ENCODE results near the gene PDCD1.

PDCD1 gene

DNA sequence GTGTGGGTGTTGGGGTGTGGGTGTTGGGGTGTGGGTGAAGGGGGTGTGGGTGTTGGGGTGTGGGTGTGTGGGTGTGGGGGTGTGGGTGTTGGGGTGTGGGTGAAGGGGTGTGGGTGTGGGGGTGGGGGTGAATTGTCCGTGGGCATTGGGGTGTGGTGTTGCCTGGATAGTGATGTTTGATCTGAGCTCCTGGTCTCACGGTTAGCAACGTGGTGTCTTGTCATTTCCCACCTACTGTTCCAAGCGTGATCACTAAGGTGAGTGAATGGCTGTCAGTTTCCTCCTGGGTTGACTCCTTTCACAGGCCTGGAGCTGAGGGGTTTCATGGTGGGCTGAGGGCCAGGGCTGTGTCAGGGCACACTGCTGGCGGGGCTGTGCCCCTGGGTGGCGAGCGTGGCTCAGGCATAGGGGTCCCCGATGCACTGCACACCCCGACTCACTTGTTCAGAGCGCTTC, 38.1 kb upstream of the PDCD1 start (continued):
- TF ChIP-seq ZNF324 (tag by site-specific recombination; IDR thresholded peaks at IDR 0.05) = no peak
- no peak for TF ChIP-seq ZNF10 (tag by site-specific recombination; IDR thresholded peaks at IDR 0.05)

DNA sequence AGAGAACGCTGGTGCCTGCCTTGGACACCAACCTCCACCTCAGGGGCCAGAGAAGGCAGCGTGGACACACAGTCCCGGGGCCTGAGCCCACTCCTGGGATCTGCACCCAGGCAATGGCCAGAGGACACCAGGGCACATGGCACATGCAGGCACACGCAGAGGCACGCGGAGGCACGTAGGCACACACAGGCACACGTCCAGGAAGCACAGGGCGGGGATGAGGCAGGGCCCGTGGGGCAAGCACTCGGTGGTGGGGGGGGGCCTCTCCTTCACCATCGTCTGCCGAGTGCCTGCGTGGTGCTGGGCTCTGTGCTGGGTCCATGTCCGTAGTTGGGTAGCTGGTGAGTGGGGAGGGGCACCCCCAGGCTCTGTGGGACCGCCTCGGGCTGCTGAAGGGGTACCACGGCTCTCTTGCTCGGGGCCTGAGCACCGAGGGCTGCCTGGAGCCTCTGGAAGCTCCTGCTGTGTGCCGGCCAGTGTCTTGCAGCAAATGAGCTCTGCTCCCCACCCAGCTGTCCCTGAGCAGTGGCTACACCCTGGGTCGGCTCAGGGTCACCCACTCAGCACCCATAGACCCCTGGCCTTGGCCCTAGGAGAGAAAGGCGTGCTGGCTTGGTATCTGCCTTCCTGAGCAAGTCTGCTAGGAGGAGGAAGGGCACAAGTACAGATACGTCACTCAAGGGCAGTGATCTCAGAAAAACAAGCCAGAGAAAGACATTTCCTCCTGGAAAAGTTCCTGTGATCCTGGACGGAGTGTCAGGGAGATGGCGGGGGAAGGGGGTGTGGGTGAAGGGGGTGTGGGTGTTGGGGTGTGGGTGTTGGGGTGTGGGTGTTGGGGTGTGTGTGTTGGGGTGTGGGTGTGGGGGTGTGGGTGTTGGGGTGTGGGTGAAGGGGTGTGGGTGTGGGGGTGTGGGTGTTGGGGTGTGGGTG, 37.3 kb upstream of the PDCD1 start:
- POLR2A ChIA-PET = no interaction called here
- Histone ChIP-seq H3K4me1 (ENCODE audit: control insufficient read depth, insufficient read depth, low read length) (peaks cover 5% of the 10 kb centered on the region; the same call in 1 of the 2 replicates), H3K4me3 (ENCODE audit: low read depth, low read length) (no peak overlapping the region), H3K36me3 (ENCODE audit: control insufficient read depth in 2 of 2, insufficient read depth in 1 of 2, low read length in 2 of 2) (no peaks in the 10 kb centered on the region), H3K27ac (ENCODE audit: extremely low read depth, low read depth, low read length) (no peak overlapping the region), H3K9me3 (ENCODE audit: control insufficient read depth, insufficient read depth, low read depth, low read length) (no peaks in the 10 kb centered on the region)
- CTCF ChIA-PET = no interaction called here
- TF ChIP-seq ZNF792 (tag by site-specific recombination; IDR thresholded peaks at IDR 0.05) = no peak
- TF ChIP-seq, protein P1, sequence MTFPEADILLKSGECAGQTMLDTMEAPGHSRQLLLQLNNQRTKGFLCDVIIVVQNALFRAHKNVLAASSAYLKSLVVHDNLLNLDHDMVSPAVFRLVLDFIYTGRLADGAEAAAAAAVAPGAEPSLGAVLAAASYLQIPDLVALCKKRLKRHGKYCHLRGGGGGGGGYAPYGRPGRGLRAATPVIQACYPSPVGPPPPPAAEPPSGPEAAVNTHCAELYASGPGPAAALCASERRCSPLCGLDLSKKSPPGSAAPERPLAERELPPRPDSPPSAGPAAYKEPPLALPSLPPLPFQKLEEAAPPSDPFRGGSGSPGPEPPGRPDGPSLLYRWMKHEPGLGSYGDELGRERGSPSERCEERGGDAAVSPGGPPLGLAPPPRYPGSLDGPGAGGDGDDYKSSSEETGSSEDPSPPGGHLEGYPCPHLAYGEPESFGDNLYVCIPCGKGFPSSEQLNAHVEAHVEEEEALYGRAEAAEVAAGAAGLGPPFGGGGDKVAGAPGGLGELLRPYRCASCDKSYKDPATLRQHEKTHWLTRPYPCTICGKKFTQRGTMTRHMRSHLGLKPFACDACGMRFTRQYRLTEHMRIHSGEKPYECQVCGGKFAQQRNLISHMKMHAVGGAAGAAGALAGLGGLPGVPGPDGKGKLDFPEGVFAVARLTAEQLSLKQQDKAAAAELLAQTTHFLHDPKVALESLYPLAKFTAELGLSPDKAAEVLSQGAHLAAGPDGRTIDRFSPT (tag by site-specific recombination; IDR thresholded peaks at IDR 0.05) = peak; percentile 41; the same call in 1 of the 2 replicates
- peak; percentile 91 for TF ChIP-seq IKZF3 (tag by site-specific recombination; IDR thresholded peaks at IDR 0.05)
- TF ChIP-seq, protein P2, sequence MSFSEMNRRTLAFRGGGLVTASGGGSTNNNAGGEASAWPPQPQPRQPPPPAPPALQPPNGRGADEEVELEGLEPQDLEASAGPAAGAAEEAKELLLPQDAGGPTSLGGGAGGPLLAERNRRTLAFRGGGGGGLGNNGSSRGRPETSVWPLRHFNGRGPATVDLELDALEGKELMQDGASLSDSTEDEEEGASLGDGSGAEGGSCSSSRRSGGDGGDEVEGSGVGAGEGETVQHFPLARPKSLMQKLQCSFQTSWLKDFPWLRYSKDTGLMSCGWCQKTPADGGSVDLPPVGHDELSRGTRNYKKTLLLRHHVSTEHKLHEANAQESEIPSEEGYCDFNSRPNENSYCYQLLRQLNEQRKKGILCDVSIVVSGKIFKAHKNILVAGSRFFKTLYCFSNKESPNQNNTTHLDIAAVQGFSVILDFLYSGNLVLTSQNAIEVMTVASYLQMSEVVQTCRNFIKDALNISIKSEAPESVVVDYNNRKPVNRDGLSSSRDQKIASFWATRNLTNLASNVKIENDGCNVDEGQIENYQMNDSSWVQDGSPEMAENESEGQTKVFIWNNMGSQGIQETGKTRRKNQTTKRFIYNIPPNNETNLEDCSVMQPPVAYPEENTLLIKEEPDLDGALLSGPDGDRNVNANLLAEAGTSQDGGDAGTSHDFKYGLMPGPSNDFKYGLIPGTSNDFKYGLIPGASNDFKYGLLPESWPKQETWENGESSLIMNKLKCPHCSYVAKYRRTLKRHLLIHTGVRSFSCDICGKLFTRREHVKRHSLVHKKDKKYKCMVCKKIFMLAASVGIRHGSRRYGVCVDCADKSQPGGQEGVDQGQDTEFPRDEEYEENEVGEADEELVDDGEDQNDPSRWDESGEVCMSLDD (tag by site-specific recombination; IDR thresholded peaks at IDR 0.05) = peak; percentile 50; the same call in 1 of the 2 replicates
- peak; percentile 71 for TF ChIP-seq ZNF629 (tag by site-specific recombination; IDR thresholded peaks at IDR 0.05)
- no peak for TF ChIP-seq TRIM28 (IDR thresholded peaks at IDR 0.05; ENCODE audit: borderline replicate concordance, low read length)
- TF ChIP-seq, protein P3, sequence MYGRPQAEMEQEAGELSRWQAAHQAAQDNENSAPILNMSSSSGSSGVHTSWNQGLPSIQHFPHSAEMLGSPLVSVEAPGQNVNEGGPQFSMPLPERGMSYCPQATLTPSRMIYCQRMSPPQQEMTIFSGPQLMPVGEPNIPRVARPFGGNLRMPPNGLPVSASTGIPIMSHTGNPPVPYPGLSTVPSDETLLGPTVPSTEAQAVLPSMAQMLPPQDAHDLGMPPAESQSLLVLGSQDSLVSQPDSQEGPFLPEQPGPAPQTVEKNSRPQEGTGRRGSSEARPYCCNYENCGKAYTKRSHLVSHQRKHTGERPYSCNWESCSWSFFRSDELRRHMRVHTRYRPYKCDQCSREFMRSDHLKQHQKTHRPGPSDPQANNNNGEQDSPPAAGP (tag by site-specific recombination; IDR thresholded peaks at IDR 0.05) = no peak
- TF ChIP-seq, protein P4, sequence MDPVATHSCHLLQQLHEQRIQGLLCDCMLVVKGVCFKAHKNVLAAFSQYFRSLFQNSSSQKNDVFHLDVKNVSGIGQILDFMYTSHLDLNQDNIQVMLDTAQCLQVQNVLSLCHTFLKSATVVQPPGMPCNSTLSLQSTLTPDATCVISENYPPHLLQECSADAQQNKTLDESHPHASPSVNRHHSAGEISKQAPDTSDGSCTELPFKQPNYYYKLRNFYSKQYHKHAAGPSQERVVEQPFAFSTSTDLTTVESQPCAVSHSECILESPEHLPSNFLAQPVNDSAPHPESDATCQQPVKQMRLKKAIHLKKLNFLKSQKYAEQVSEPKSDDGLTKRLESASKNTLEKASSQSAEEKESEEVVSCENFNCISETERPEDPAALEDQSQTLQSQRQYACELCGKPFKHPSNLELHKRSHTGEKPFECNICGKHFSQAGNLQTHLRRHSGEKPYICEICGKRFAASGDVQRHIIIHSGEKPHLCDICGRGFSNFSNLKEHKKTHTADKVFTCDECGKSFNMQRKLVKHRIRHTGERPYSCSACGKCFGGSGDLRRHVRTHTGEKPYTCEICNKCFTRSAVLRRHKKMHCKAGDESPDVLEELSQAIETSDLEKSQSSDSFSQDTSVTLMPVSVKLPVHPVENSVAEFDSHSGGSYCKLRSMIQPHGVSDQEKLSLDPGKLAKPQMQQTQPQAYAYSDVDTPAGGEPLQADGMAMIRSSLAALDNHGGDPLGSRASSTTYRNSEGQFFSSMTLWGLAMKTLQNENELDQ (tag by site-specific recombination; IDR thresholded peaks at IDR 0.05; ENCODE audit: low read depth) = no peak
- no peak for TF ChIP-seq ZNF324 (tag by site-specific recombination; IDR thresholded peaks at IDR 0.05)
- TF ChIP-seq, protein P5, sequence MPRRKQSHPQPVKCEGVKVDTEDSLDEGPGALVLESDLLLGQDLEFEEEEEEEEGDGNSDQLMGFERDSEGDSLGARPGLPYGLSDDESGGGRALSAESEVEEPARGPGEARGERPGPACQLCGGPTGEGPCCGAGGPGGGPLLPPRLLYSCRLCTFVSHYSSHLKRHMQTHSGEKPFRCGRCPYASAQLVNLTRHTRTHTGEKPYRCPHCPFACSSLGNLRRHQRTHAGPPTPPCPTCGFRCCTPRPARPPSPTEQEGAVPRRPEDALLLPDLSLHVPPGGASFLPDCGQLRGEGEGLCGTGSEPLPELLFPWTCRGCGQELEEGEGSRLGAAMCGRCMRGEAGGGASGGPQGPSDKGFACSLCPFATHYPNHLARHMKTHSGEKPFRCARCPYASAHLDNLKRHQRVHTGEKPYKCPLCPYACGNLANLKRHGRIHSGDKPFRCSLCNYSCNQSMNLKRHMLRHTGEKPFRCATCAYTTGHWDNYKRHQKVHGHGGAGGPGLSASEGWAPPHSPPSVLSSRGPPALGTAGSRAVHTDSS (tag by site-specific recombination; IDR thresholded peaks at IDR 0.05) = no peak

Measured in HEK293 (cell line).